Upper lobe of left lung (tissue), 6 donors: ENCODE results near the gene CNR2. TPM values are rescaled to one million over a fixed set of nuclear protein-coding genes. Genes with fewer than 3 reads are reported as not detected.
"Not testable (repeated sequence)": the region's sequence is repeated elsewhere in the genome, so short reads cannot be mapped to it uniquely, and the experiment has no call there.

Experiments
- ATAC-seq, 2 donors: fragments of 200-7000 bp; cut with Tn5 transposase; one replicate each; pipeline ENCODE4 v1.9.1; 2022; ENCODE audit warnings: mild to moderate bottlenecking in 2 of 2, moderate library complexity in 2 of 2; ENCODE audit not compliant: low FRiP score in 2 of 2
- DNase-seq, 2 donors: peaks; one replicate each; pipeline ENCODE4 v3.0.0-alpha.2; 2019 to 2020
- H3K27ac ChIP-seq, 4 donors: fragments of 200-600 bp; sonication (generic); one replicate each; pipeline ENCODE4 v1.5.1; 2016 to 2019
- H3K27me3 ChIP-seq, 4 donors: fragments of 200-600 bp; sonication (generic); one replicate each; pipeline ENCODE4 v1.5.1; 2017 to 2019
- H3K36me3 ChIP-seq, 4 donors: fragments of 200-600 bp; sonication (generic); one replicate each; pipeline ENCODE4 v1.5.1; 2016 to 2019
- H3K4me1 ChIP-seq, 4 donors: fragments of 200-600 bp; sonication (generic); one replicate each; pipeline ENCODE4 v1.5.1; 2018 to 2019
- H3K4me3 ChIP-seq, 4 donors: fragments of 200-600 bp; sonication (generic); one replicate each; pipeline ENCODE4 v1.5.1; 2017 to 2019; ENCODE audit warnings: mild to moderate bottlenecking in 2 of 4, moderate library complexity in 1 of 4
- H3K9me3 ChIP-seq, 4 donors: fragments of 200-600 bp; sonication (generic); one replicate each; pipeline ENCODE4 v1.5.1; 2018 to 2019
- CTCF ChIP-seq, 6 experiments: fragments of 450-650 bp in 4 of 6; fragments of 200-600 bp in 2 of 6; sonication (generic) in 2 of 6; IDR thresholded peaks; one replicate each; pipeline ENCODE4 v1.5.1; 2016 to 2019; ENCODE audit warnings: antibody characterized with exemption in 6 of 6
- EP300 ChIP-seq, 4 donors: sonication (generic); formaldehyde crosslinking; IDR thresholded peaks; one replicate each; pipeline ENCODE4 v1.5.1; 2017; ENCODE audit warnings: antibody characterized with exemption in 4 of 4, control low read depth in 2 of 4
- POLR2A ChIP-seq, 4 donors: fragments of 450-650 bp; IDR thresholded peaks; one replicate each; pipeline ENCODE4 v1.5.1; 2016 to 2017; ENCODE audit warnings: antibody characterized with exemption in 4 of 4, mild to moderate bottlenecking in 2 of 4
- POLR2AphosphoS5 ChIP-seq, 2 donors: sonication (generic); formaldehyde crosslinking; IDR thresholded peaks; one replicate each; pipeline ENCODE4 v1.5.1; 2017; ENCODE audit warnings: antibody characterized with exemption in 2 of 2
- WGBS, 2 donors: methylation state at CpG; one replicate each; pipeline ENCODE4 v1.1.5; 2017 to 2018; 5-methylcytosine and 5-hydroxymethylcytosine counted together
- total RNA-seq, 6 donors: library from RNA; depleted of rRNA in 4 of 6; stranded (reverse); fragments of >200 nt in 4 of 6; gene quantifications; one replicate each; pipeline versions ENCODE4 v1.1.0 to v1.2.1, GENCODE V29; 2016 to 2021
- donor health status: DM: no; HTN: no; CAD: no; lungs with moderate emphysema.
- donor health status: DM: no; HTN: yes; CAD: no; lungs with severe emphysema.

Gene CNR2
- total RNA-seq, 6 donors from 2014 or later: 0.13 to 0.59 (median 0.24) TPM; not detected in 2

GRCh38 chr1:23864801-23865542 is 48.2 kb downstream of the CNR2 start:
- DNase-seq (no peak), ATAC-seq (no peak)
- peaks cover 21 to 34% (median 29%) of the 10 kb centered on the region in 4 donors for H3K4me1 ChIP-seq
- peak overlapping the region in 2 of 4 donors; percentile 13 to 19 for H3K27ac ChIP-seq
- no peaks in the 10 kb centered on the region for H3K27me3 ChIP-seq
- TF ChIP-seq EP300 (IDR thresholded peaks at IDR 0.05) (no peak), CTCF (IDR thresholded peaks at IDR 0.05) (no peak), POLR2A (IDR thresholded peaks at IDR 0.05) (no peak), POLR2AphosphoS5 (IDR thresholded peaks at IDR 0.05) (no peak)
- H3K36me3 ChIP-seq: peaks cover 13 to 41% (median 16%) of the 10 kb centered on the region in 4 donors
- no peaks in the 10 kb centered on the region for H3K9me3 ChIP-seq
- WGBS, 2 donors: 95 to 96% methylated on average over 13 of the region's 13 CpGs
- no peak overlapping the region for H3K4me3 ChIP-seq

- no peak for DNase-seq
- H3K27ac ChIP-seq: no peak overlapping the region
- H3K27me3 ChIP-seq: no peaks in the 10 kb centered on the region
- no peak for ATAC-seq
- peaks cover 19 to 24% (median 22%) of the 10 kb centered on the region in 4 donors for H3K4me1 ChIP-seq
- WGBS, 2 donors: 82 to 83% methylated on average over 3 of the region's 3 CpGs
- H3K36me3 ChIP-seq: peaks cover 20 to 64% (median 32%) of the 10 kb centered on the region in 4 donors
- no peaks in the 10 kb centered on the region for H3K9me3 ChIP-seq
- H3K4me3 ChIP-seq: no peak overlapping the region
- TF ChIP-seq EP300 (IDR thresholded peaks at IDR 0.05) (no peak), POLR2AphosphoS5 (IDR thresholded peaks at IDR 0.05) (no peak), POLR2A (IDR thresholded peaks at IDR 0.05) (no peak), CTCF (IDR thresholded peaks at IDR 0.05) (no peak)
Measured at GRCh38 chr1:23862640-23863039, 50.5 kb downstream of the CNR2 start.

- Histone ChIP-seq H3K9me3 (no peaks in the 10 kb centered on the region), H3K27me3 (no peaks in the 10 kb centered on the region), H3K4me3 (no peak overlapping the region), H3K36me3 (peaks cover 4 to 46% (median 22%) of the 10 kb centered on the region in 4 donors), H3K4me1 (no peaks in the 10 kb centered on the region), H3K27ac (no peak overlapping the region)
- TF ChIP-seq POLR2A (IDR thresholded peaks at IDR 0.05) (no peak), CTCF (IDR thresholded peaks at IDR 0.05) (no peak), EP300 (IDR thresholded peaks at IDR 0.05) (no peak)
- ATAC-seq (no peak), DNase-seq (no peak)
- 32 to 41% methylated on average over 2 of the region's 2 CpGs for WGBS, 2 donors
Measured at GRCh38 chr1:23854568-23854967, 58.6 kb downstream of the CNR2 start.

GRCh38 chr1:23853124-23853523 is 60.0 kb downstream of the CNR2 start:
- not testable (repeated sequence) for H3K4me1 ChIP-seq, DNase-seq, ATAC-seq, H3K4me3 ChIP-seq, H3K9me3 ChIP-seq, H3K27ac ChIP-seq, H3K27me3 ChIP-seq
- H3K36me3 ChIP-seq: peaks cover 0 to 41% (median 14%) of the 10 kb centered on the region in 4 donors
- no CpG with 5 or more reads among the region's 34 CpGs for WGBS, 2 donors

GRCh38 chr1:23851406-23851805 is 61.8 kb downstream of the CNR2 start:
- DNase-seq, H3K4me3 ChIP-seq, H3K27ac ChIP-seq, ATAC-seq, H3K4me1 ChIP-seq, H3K27me3 ChIP-seq, H3K9me3 ChIP-seq: not testable (repeated sequence)
- peaks cover 5 to 43% (median 13%) of the 10 kb centered on the region in 4 donors for H3K36me3 ChIP-seq
